GM18499 (cell line): ENCODE measurements around the gene GSKIP.

Source experiments
- ATAC-seq: cut with Tn5 transposase; IDR thresholded peaks from one replicate; pipeline ENCODE4 v1.9.1; 2021; ENCODE audit warnings: moderate number of reproducible peaks; ENCODE audit not compliant: insufficient read depth, unreplicated experiment

Gene GSKIP

DNA sequence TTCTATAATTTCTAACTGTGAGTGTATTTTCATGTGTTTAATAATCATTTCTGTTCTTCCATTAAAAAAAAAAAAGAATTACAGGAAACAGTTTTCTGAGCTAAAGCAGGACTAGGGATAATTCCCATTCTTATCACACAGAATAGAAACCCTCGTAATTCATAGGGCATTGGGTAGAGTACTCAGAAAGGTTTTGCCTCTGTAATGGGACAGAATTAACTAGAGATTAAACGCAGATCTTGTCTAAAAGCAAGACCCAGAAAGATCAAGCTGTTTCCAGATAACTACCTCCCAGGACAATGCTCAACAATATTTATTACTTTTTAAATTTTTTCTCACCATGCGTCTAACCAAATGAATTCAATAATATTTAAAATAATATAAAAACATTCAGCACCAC, 10.2 kb downstream of the GSKIP start:
- no peak for ATAC-seq

DNA sequence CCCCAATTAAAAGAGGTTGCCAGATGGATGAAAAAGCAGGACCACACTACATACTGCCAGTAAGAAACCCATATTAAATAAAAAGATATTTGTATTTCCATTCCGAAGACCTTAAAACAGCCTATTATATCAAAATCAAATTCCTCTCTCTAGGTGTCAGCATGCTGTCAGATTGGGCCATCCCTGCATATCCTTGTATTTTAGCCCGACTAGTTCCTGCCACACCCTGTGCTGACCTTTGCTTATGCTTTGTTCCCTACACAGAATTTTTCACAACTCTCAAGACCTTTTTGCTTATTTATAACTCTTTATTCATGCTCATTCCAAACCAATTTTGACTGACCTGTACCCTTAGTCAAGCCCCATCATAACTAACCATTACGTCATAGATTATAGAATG, 12.8 kb downstream of the GSKIP start:
- no peak for ATAC-seq

DNA sequence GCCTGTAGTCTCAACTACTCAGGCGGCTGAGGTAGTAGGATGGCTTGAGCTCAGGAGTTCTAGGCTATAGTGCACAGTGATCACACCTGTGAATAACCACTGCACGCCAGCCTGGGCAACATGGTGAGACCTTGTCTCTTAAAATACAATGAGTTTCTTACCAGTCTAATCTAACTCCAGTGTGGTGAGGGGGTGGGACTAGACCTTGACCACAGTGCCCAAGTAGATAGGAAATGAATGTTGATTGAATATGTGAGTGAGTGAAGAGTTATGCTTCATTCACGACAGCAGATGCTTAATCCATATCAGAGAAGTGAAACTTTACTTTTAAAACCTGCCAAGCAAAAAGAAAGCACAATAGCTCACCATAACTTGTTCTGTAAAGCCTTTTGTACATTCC, 17.4 kb downstream of the GSKIP start:
- ATAC-seq: peak; percentile 79

GRCh38 chr14:96383445-96383844, 20.1 kb downstream of the GSKIP start:
- no peak for ATAC-seq

DNA sequence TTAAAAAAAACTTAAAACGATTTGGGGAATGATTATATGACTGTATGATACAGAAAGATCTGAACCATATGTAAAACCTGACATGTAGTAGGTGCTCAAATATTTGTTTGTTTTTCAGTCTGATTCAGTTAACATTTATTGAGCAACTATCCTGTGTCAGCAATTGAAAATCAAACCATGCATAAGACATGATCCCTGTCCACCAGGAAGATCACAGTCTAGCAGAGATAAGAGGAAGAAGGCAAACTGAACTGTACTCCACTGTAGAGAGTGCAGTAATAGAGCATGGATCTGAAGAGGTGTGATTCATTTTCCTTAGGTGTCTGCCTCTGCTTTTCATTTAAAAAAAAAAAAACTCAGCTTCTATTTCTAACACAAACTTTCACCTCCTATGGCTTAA, 20.7 kb downstream of the GSKIP start:
- ATAC-seq: no peak

DNA sequence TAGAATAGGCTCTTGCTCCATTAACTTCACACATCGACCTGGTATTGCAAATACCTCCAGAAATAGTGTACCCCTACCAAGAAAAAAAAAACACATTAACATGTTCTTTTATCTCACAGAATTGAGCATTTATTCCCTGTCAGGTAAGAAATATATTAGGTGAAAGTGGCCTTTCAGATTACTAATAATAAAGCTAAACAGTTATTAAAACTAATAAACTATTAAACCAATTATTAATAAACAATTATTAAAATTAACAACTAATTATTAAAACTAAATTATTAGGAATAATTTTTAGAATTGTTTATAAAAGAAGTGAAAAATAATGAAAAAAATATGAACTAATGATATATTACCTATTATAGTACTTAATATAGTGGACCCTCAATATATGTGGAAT, 21.4 kb downstream of the GSKIP start:
- ATAC-seq: no peak

- no peak for ATAC-seq
Observed at GRCh38 chr14:96385385-96385784, 22.1 kb downstream of the GSKIP start.

DNA sequence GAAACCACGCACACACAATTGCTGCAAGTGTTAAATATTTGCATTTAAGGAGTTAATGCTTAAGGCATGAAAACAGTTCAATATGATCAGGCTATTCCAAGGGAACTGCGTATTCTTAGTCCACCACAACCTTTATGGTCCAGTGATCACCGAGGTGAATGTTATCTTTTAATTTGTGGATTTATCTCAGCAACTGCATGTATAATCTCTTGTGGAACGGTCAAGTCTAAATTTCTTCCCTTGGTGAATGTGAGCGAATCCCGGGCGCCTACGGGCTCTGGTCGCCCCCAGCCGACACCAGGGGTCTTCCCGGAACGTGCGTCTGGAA, 27.6 kb downstream of the GSKIP start:
- ATAC-seq: no peak

- ATAC-seq: peak; percentile 60
Observed at GRCh38 chr14:96391293-96392118, 28.2 kb downstream of the GSKIP start.

- no peak for ATAC-seq
Observed at GRCh38 chr14:96393071-96393691, 29.9 kb downstream of the GSKIP start.

GRCh38 chr14:96394047-96394815, 30.9 kb downstream of the GSKIP start:
- no peak for ATAC-seq

DNA sequence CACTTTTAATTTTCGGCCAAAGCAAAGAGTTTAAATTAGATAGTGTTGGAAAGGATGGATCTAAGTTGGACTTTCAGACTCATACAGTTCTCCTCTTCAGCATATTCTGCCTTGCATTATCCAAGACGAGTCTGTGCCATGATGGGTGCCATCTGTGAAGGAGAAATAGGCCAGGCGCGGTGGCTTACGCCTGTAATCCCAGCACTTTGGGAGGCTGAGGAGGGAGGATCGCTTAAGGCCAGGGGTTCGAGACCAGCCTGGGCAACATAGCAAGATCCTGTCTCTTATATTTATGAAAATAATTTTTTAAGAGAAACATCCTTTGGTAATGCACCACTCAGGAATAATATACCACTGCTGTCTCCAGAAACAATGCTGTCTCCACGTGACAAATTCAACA, 35.1 kb downstream of the GSKIP start:
- ATAC-seq: no peak

GRCh38 chr14:96398921-96399320, 35.6 kb downstream of the GSKIP start:
- ATAC-seq: no peak

DNA sequence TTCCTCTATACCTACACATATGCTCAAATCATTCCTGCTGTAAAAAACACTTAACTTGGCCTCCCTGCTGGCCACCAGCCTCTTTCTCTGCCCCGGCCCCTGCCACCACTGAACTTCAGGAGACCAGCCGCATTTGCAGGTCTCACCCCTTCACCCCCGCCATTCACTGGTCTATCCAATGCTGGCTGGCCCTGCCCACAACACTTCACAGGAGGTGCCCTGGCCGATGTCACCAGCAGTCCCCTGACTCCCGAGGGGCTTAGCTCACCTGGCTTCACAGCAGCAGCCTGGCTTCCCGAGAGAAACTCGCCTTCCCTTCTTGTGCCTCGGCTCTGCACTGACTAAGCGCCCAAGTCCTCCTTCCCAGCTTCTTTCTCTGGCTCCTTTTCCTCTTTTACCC, 36.1 kb downstream of the GSKIP start:
- no peak for ATAC-seq

DNA sequence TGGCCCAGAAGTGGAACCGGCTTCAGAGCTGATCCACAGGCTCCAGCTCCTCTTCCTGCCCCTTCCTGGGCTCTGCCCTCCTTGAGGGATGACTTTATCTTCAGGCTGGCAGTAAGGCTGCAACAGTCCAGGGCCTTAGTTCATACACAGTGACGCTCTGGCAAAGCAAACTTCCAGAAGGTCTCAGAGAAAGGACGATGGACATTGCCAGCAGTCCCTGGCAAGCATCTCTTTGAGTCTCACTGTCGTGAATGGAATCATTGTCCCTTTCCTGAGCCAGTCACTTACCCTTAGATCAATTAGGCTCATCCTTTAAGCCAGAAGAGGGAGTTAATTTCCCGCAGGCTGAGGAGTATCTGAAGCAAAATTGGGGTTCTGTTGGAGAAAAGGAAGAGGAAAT, 37.2 kb downstream of the GSKIP start:
- ATAC-seq: no peak

DNA sequence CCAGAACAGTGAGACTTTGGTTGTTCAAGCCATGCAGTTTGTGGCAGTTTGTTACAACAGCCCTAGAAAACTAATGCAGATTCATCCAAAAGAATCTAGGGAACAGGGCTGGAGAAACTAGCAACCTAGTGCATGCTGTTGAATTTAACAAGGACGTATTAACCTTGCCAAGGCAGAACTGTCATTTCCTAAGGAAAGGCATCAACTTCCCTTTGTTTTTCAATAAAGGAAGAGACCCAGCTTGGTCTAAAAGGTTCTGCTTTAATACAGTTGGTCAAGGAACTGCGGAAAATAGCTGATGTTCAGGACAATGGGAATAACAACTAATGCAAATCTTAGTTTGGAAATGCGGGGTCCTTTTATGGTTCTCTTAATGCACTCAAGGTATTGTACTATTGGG, 40.1 kb downstream of the GSKIP start:
- no peak for ATAC-seq

GRCh38 chr14:96405677-96406076, 42.4 kb downstream of the GSKIP start:
- no peak for ATAC-seq

DNA sequence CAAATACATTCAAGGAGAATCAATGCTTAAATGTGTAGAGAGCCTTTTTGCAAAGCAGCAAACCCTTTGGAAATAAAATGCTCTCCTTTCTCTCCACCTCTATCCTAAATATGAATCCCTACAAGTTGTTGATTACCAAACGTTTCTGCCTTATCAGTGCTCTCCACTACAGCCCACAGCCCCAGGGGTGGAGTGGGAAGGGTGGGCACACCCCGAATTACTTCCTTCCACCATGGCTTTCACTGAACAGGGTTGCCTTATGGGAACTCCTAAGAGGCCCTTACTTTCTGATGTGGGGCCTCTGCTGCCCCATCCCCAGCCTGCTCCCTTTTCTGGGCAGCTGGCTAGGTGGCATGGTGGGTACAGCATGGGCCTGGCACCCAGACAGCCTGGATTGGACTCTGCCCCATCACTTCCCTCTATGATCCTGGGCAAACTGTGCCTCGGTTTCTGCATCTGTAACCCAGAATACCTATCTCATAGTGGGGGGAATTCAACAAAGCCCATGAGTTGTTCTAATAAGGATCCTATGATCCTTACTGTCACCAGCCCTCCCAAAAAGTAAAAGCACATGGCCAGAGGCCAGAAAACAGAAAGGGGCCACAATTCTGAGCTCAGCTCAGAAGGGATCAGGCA, 44.7 kb downstream of the GSKIP start:
- no peak for ATAC-seq

DNA sequence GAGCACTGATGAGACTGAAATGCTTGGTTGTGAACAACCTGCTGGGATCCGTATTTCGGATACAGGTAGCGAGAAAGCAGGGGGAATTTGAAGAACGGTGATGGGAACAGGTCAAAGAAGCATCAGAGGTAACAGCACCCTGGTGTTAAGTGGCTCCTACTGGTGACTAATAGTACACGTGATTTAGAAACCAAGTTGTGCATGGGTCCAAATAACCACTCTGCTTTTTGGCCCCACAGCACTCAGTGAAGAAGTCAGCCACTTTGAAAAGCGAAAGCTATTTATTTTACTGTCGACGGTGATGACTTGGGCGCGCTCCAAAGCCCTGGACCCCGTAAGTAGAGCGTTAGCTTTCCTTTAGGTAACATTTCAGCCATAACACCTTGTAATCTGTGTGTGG, 45.3 kb downstream of the GSKIP start:
- no peak for ATAC-seq

- no peak for ATAC-seq
Observed at GRCh38 chr14:96409701-96410100, 46.4 kb downstream of the GSKIP start.

GRCh38 chr14:96410119-96410518, 46.8 kb downstream of the GSKIP start:
- no peak for ATAC-seq
